Upper lobe of right lung (tissue), 1 donor: ENCODE results near the gene CCSER1. TPM values are rescaled to one million over a fixed set of nuclear protein-coding genes. Genes with fewer than 3 reads are reported as not detected.

Source experiments
- ATAC-seq: fragments of 200-7000 bp; cut with Tn5 transposase; one replicate; pipeline ENCODE4 v1.9.1; 2020; ENCODE audit warnings: mild to moderate bottlenecking, moderate library complexity
- DNase-seq: peaks from one replicate; pipeline ENCODE4 v3.0.0-alpha.2; 2020
- H3K27ac ChIP-seq: fragments of 200-600 bp; one replicate; pipeline ENCODE4 v1.8.0; 2022
- H3K27me3 ChIP-seq: fragments of 200-600 bp; one replicate; pipeline ENCODE4 v1.8.0; 2022; ENCODE audit warnings: mild to moderate bottlenecking
- H3K36me3 ChIP-seq: fragments of 200-600 bp; one replicate; pipeline ENCODE4 v1.8.0; 2022
- H3K4me1 ChIP-seq: fragments of 200-600 bp; one replicate; pipeline ENCODE4 v1.8.0; 2022
- H3K4me3 ChIP-seq: fragments of 200-600 bp; one replicate; pipeline ENCODE4 v1.8.0; 2022; ENCODE audit warnings: mild to moderate bottlenecking
- H3K9me3 ChIP-seq: fragments of 200-600 bp; one replicate; pipeline ENCODE4 v1.8.0; 2022
- intact Hi-C: fragments of 100-400 bp; cut with DNase I; formaldehyde crosslinking; loops from one replicate; pipeline ENCODE4 v1.11.0; 2022
- total RNA-seq: library from RNA; stranded (reverse); fragmentation: NEBNext Ultra II Directional; extraction: Animal tissue kit (Norgen Biotek cat#: 25700); gene quantifications from one replicate; pipeline ENCODE4 v1.2.1, GENCODE V29; 2021
- TF ChIP-seq, protein P1 (sequence below): fragments of 200-600 bp; IDR thresholded peaks from one replicate; pipeline ENCODE4 v1.8.0; 2022; ENCODE audit warnings: antibody characterized with exemption
- donor health status: DM: no; HTN: yes; CAD: no; lungs with severe emphysema.

CCSER1 gene
- total RNA-seq, 1 donor from 2014 or later: 7.4 TPM

GRCh38 chr4:90733211-90733610 lies 606.0 kb downstream of the CCSER1 start:
- no peak for DNase-seq
- ATAC-seq: no peak
- H3K27me3 ChIP-seq: no peaks in the 10 kb centered on the region
- H3K36me3 ChIP-seq: no peaks in the 10 kb centered on the region
- intact Hi-C loops: no loop called here
- TF ChIP-seq, protein P1, sequence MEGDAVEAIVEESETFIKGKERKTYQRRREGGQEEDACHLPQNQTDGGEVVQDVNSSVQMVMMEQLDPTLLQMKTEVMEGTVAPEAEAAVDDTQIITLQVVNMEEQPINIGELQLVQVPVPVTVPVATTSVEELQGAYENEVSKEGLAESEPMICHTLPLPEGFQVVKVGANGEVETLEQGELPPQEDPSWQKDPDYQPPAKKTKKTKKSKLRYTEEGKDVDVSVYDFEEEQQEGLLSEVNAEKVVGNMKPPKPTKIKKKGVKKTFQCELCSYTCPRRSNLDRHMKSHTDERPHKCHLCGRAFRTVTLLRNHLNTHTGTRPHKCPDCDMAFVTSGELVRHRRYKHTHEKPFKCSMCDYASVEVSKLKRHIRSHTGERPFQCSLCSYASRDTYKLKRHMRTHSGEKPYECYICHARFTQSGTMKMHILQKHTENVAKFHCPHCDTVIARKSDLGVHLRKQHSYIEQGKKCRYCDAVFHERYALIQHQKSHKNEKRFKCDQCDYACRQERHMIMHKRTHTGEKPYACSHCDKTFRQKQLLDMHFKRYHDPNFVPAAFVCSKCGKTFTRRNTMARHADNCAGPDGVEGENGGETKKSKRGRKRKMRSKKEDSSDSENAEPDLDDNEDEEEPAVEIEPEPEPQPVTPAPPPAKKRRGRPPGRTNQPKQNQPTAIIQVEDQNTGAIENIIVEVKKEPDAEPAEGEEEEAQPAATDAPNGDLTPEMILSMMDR: no peak
- H3K4me3 ChIP-seq: no peak overlapping the region
- no peaks in the 10 kb centered on the region for H3K4me1 ChIP-seq
- no peaks in the 10 kb centered on the region for H3K9me3 ChIP-seq
- H3K27ac ChIP-seq: no peak overlapping the region

GRCh38 chr4:90745176-90745575 lies 618.0 kb downstream of the CCSER1 start:
- intact Hi-C loops: no loop called here
- TF ChIP-seq, protein P1: no peak
- Histone ChIP-seq H3K27me3 (no peaks in the 10 kb centered on the region), H3K9me3 (no peaks in the 10 kb centered on the region), H3K4me1 (no peaks in the 10 kb centered on the region), H3K36me3 (no peaks in the 10 kb centered on the region), H3K27ac (no peak overlapping the region), H3K4me3 (no peak overlapping the region)
- no peak for DNase-seq
- ATAC-seq: no peak

- Histone ChIP-seq H3K36me3 (no peaks in the 10 kb centered on the region), H3K4me3 (no peak overlapping the region), H3K27me3 (no peaks in the 10 kb centered on the region), H3K27ac (no peak overlapping the region), H3K9me3 (no peaks in the 10 kb centered on the region), H3K4me1 (no peaks in the 10 kb centered on the region)
- TF ChIP-seq, protein P1: no peak
- ATAC-seq: no peak
- DNase-seq: no peak
- intact Hi-C loops: no loop called here
Measured at GRCh38 chr4:90753068-90753467, 625.9 kb downstream of the CCSER1 start.

GRCh38 chr4:90757534-90758060 lies 630.4 kb downstream of the CCSER1 start:
- intact Hi-C loops: no loop called here
- no peaks in the 10 kb centered on the region for H3K36me3 ChIP-seq
- no peak overlapping the region for H3K27ac ChIP-seq
- TF ChIP-seq, protein P1: no peak
- H3K27me3 ChIP-seq: no peaks in the 10 kb centered on the region
- DNase-seq: no peak
- H3K4me1 ChIP-seq: no peaks in the 10 kb centered on the region
- no peak overlapping the region for H3K4me3 ChIP-seq
- ATAC-seq: no peak
- H3K9me3 ChIP-seq: no peaks in the 10 kb centered on the region

- H3K4me3 ChIP-seq: no peak overlapping the region
- H3K27ac ChIP-seq: no peak overlapping the region
- H3K9me3 ChIP-seq: no peaks in the 10 kb centered on the region
- TF ChIP-seq, protein P1: no peak
- no peaks in the 10 kb centered on the region for H3K27me3 ChIP-seq
- DNase-seq (no peak), ATAC-seq (no peak)
- intact Hi-C loops: no loop called here
- no peaks in the 10 kb centered on the region for H3K36me3 ChIP-seq
- no peaks in the 10 kb centered on the region for H3K4me1 ChIP-seq
Measured at GRCh38 chr4:90760059-90760458, 632.9 kb downstream of the CCSER1 start.

GRCh38 chr4:90766837-90767236 lies 639.6 kb downstream of the CCSER1 start:
- intact Hi-C loops: no loop called here
- Histone ChIP-seq H3K9me3 (no peaks in the 10 kb centered on the region), H3K4me3 (no peak overlapping the region), H3K27ac (no peak overlapping the region), H3K4me1 (no peaks in the 10 kb centered on the region), H3K36me3 (no peaks in the 10 kb centered on the region), H3K27me3 (no peaks in the 10 kb centered on the region)
- ATAC-seq: no peak
- TF ChIP-seq, protein P1: no peak
- no peak for DNase-seq
